ENCODE results near the gene GP1BA.

GRCh38 chr17:4939796-4940554, 7.9 kb downstream of the GP1BA start, which contains the start of the genes RNF167 and SLC25A11:
- TF ChIP-seq CTCF (conservative IDR thresholded peaks at IDR 0.05 in 1 of 2, IDR thresholded peaks at IDR 0.05 in 1 of 2; ENCODE audit: low read depth in 1 of 2, low read length in 2 of 2): no peak
- TF ChIP-seq EZH2 (IDR thresholded peaks at IDR 0.05; ENCODE audit: low read length, missing control alignments): no peak
